ENCODE measurements around the gene ITPRID2.

DNA sequence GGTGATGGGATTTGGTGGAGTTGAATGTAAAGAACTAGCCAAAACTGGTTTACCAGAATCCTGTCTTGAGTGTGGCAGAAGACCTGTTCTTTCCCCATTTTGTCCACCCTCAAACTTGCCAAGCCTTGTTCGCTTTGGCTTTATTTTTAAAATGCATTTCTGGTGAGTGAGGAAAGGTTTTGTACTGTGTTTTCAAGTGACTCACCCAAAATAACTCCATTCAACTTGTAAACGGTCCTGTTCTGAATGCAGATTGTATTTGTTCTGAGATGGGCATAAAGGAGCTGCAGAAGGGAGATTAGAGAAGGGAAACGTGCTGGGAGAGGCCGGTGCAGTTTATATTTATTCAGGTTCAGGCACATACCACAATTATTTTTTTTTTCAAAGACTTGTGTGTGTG lies 5.3 kb upstream of the ITPRID2 start:
- TF ChIP-seq, protein P1, sequence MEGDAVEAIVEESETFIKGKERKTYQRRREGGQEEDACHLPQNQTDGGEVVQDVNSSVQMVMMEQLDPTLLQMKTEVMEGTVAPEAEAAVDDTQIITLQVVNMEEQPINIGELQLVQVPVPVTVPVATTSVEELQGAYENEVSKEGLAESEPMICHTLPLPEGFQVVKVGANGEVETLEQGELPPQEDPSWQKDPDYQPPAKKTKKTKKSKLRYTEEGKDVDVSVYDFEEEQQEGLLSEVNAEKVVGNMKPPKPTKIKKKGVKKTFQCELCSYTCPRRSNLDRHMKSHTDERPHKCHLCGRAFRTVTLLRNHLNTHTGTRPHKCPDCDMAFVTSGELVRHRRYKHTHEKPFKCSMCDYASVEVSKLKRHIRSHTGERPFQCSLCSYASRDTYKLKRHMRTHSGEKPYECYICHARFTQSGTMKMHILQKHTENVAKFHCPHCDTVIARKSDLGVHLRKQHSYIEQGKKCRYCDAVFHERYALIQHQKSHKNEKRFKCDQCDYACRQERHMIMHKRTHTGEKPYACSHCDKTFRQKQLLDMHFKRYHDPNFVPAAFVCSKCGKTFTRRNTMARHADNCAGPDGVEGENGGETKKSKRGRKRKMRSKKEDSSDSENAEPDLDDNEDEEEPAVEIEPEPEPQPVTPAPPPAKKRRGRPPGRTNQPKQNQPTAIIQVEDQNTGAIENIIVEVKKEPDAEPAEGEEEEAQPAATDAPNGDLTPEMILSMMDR (IDR thresholded peaks at IDR 0.05; ENCODE audit: control extremely low read depth in 1 of 3, insufficient read depth in 1 of 3, low read depth in 1 of 3, low read length in 3 of 3): no peak
- TF ChIP-seq NRF1 (IDR thresholded peaks at IDR 0.05; ENCODE audit: low read depth, low read length) (no peak), BRCA1 (IDR thresholded peaks at IDR 0.05; ENCODE audit: low read depth, low read length) (no peak), TCF12 (IDR thresholded peaks at IDR 0.05; ENCODE audit: low read depth, low read length) (no peak), SRF (IDR thresholded peaks at IDR 0.05; ENCODE audit: low read depth, low read length) (no peak), SP2 (IDR thresholded peaks at IDR 0.05; ENCODE audit: low read length) (no peak), EZH2 (IDR thresholded peaks at IDR 0.05; ENCODE audit: low read depth, low read length, severe bottlenecking) (no peak), RXRA (IDR thresholded peaks at IDR 0.05; ENCODE audit: insufficient read depth, low read depth, low read length) (no peak), RAD21 (IDR thresholded peaks at IDR 0.05 in 1 of 2, conservative IDR thresholded peaks at IDR 0.05 in 1 of 2; ENCODE audit: low read depth in 2 of 2, low read length in 2 of 2) (no peak), POLR2A (IDR thresholded peaks at IDR 0.05; ENCODE audit: control extremely low read depth in 1 of 2, low read depth in 2 of 2, low read length in 2 of 2) (no peak), MAFK (IDR thresholded peaks at IDR 0.05; ENCODE audit: low read depth, low read length) (no peak), TAF1 (IDR thresholded peaks at IDR 0.05; ENCODE audit: low read depth, low read length) (no peak), RBBP5 (IDR thresholded peaks at IDR 0.05; ENCODE audit: borderline replicate concordance, low read depth, low read length) (no peak), TEAD4 (IDR thresholded peaks at IDR 0.05; ENCODE audit: low read depth, low read length) (no peak)

All from H1 (cell line).